H9 (cell line): ENCODE data around the gene INTS1. TPM values are rescaled to one million over a fixed set of nuclear protein-coding genes. Genes with fewer than 3 reads are reported as not detected.
A peak's percentile ranks its signal among the peaks of the same experiment; 100 is the strongest.

Experiments used
- DNase-seq: peaks from one replicate; pipeline ENCODE4 v3.0.0-alpha.2; 2017
- H2AFZ ChIP-seq: one replicate; pipeline ENCODE4 v1.6.1; 2013; ENCODE audit warnings: mild to moderate bottlenecking, low read length, control low read depth, moderate library complexity
- H2AK5ac ChIP-seq: 2 replicates; pipeline ENCODE4 v1.6.1; 2013; ENCODE audit warnings: low read length, control low read depth, mixed read lengths; ENCODE audit not compliant: insufficient read length
- H2BK120ac ChIP-seq: one replicate; pipeline ENCODE4 v1.6.1; 2013; ENCODE audit warnings: low read depth, mild to moderate bottlenecking, low read length, control low read depth, inconsistent platforms; ENCODE audit not compliant: poor library complexity, severe bottlenecking
- H2BK12ac ChIP-seq: 2 replicates; pipeline ENCODE4 v1.6.1; 2013; ENCODE audit warnings: low read length, control low read depth, mixed read lengths, low read depth; ENCODE audit not compliant: insufficient read length
- H2BK15ac ChIP-seq: 2 replicates; pipeline ENCODE4 v1.6.1; 2013; ENCODE audit warnings: low read depth, low read length, control low read depth
- H2BK20ac ChIP-seq: one replicate; pipeline ENCODE4 v1.6.1; 2013; ENCODE audit warnings: low read depth, mild to moderate bottlenecking, low read length, control low read depth, inconsistent platforms; ENCODE audit not compliant: poor library complexity, severe bottlenecking
- H2BK5ac ChIP-seq: 2 replicates; pipeline ENCODE4 v1.6.1; 2013; ENCODE audit warnings: low read length, control low read depth, mixed read lengths; ENCODE audit not compliant: insufficient read length
- H3K14ac ChIP-seq: 2 replicates; pipeline ENCODE4 v1.6.1; 2013; ENCODE audit warnings: low read length, control low read depth; ENCODE audit not compliant: insufficient read depth
- H3K18ac ChIP-seq: 2 replicates; pipeline ENCODE4 v1.6.1; 2013; ENCODE audit warnings: low read depth, mild to moderate bottlenecking, mixed read lengths, low read length, control low read depth; ENCODE audit not compliant: insufficient read length
- H3K23ac ChIP-seq: 2 replicates; pipeline ENCODE4 v1.6.1; 2013; ENCODE audit warnings: low read length, control low read depth, mixed read lengths, low read depth; ENCODE audit not compliant: insufficient read length
- H3K23me2 ChIP-seq: 2 replicates; pipeline ENCODE4 v1.6.1; 2013; ENCODE audit warnings: low read depth, mild to moderate bottlenecking, mixed read lengths, low read length, control low read depth; ENCODE audit not compliant: insufficient read length, poor library complexity, severe bottlenecking
- H3K27ac ChIP-seq: 2 replicates; pipeline ENCODE4 v1.5.1; 2013; ENCODE audit warnings: low read length, control low read depth, mixed read lengths, low read depth; ENCODE audit not compliant: insufficient read length
- H3K27me3 ChIP-seq: 2 replicates; pipeline ENCODE4 v1.6.1; 2013; ENCODE audit warnings: low read length, control low read depth, inconsistent platforms; ENCODE audit not compliant: insufficient read depth
- H3K4ac ChIP-seq: 2 replicates; pipeline ENCODE4 v1.6.1; 2013; ENCODE audit warnings: low read depth, mild to moderate bottlenecking, control low read depth, inconsistent platforms, low read length, moderate library complexity
- H3K4me1 ChIP-seq: 2 replicates; pipeline ENCODE4 v1.6.1; 2013; ENCODE audit warnings: low read length, control low read depth, inconsistent platforms; ENCODE audit not compliant: insufficient read depth
- H3K4me2 ChIP-seq: 2 replicates; pipeline ENCODE4 v1.6.1; 2013; ENCODE audit warnings: low read length, control low read depth, mixed read lengths; ENCODE audit not compliant: insufficient read length, insufficient read depth
- H3K56ac ChIP-seq: 2 replicates; pipeline ENCODE4 v1.6.1; 2013; ENCODE audit warnings: low read depth, mild to moderate bottlenecking, mixed read lengths, low read length, control low read depth; ENCODE audit not compliant: insufficient read length
- H3K79me1 ChIP-seq: 2 replicates; pipeline ENCODE4 v1.6.1; 2013; ENCODE audit warnings: low read depth, mild to moderate bottlenecking, moderate library complexity, low read length, control low read depth, inconsistent platforms; ENCODE audit not compliant: insufficient read depth, poor library complexity, severe bottlenecking
- H3K79me2 ChIP-seq: 2 replicates; pipeline ENCODE4 v1.6.1; 2013; ENCODE audit warnings: low read length, control low read depth, inconsistent platforms; ENCODE audit not compliant: insufficient read depth
- H3K9ac ChIP-seq: 2 replicates; pipeline ENCODE4 v1.6.1; 2013; ENCODE audit warnings: low read length, control low read depth, mixed read lengths; ENCODE audit not compliant: insufficient read length; ENCODE audit errors: extremely low read depth
- H3K9me3 ChIP-seq: one replicate; pipeline ENCODE4 v1.6.1; 2013; ENCODE audit warnings: low read depth, low read length, inconsistent platforms; ENCODE audit not compliant: control insufficient read depth
- H3T11ph ChIP-seq: one replicate; pipeline ENCODE4 v1.6.1; 2013; ENCODE audit warnings: mild to moderate bottlenecking, low read length, control low read depth, inconsistent platforms
- H4K20me1 ChIP-seq: one replicate; pipeline ENCODE4 v1.6.1; 2013; ENCODE audit not compliant: control insufficient read depth, insufficient read length, insufficient read depth
- H4K5ac ChIP-seq: 2 replicates; pipeline ENCODE4 v1.6.1; 2013; ENCODE audit warnings: low read depth, mild to moderate bottlenecking, mixed read lengths, low read length, control low read depth; ENCODE audit not compliant: insufficient read length
- H4K8ac ChIP-seq: replicated peaks from 2 replicates; pipeline ENCODE4 v1.6.1; 2013; ENCODE audit warnings: low read length, control low read depth, mixed read lengths, low read depth; ENCODE audit not compliant: insufficient read length
- H4K91ac ChIP-seq: 2 replicates; pipeline ENCODE4 v1.6.1; 2013; ENCODE audit warnings: low read depth, mild to moderate bottlenecking, moderate library complexity, mixed read lengths, low read length, control low read depth; ENCODE audit not compliant: insufficient read length
- H3K27ac Mint-ChIP-seq, 3 experiments: 2 replicates in 2 of 3; 3 replicates in 1 of 3; pipeline ENCODE4 v1.8.0; 2020 to 2021; ENCODE audit warnings: mixed read lengths in 3 of 3, mild to moderate bottlenecking in 1 of 3, moderate library complexity in 1 of 3
- H3K27me3 Mint-ChIP-seq: 2 replicates; pipeline ENCODE4 v1.8.0; 2021; ENCODE audit warnings: low read depth, mild to moderate bottlenecking, moderate library complexity, mixed read lengths
- H3K36me3 Mint-ChIP-seq, 3 experiments: 2 replicates in 2 of 3; 3 replicates in 1 of 3; pipeline ENCODE4 v1.8.0; 2020 to 2021; ENCODE audit warnings: low read depth in 3 of 3, mixed read lengths in 3 of 3; ENCODE audit not compliant: insufficient read depth in 1 of 3
- H3K4me1 Mint-ChIP-seq, 2 experiments: 2 replicates each; pipeline ENCODE4 v1.8.0; 2020; ENCODE audit warnings: mixed read lengths in 2 of 2
- H3K4me3 Mint-ChIP-seq, 2 experiments: 2 replicates in 1 of 2; 3 replicates in 1 of 2; pipeline ENCODE4 v1.8.0; 2020 to 2021; ENCODE audit warnings: mild to moderate bottlenecking in 2 of 2, mixed read lengths in 2 of 2, moderate library complexity in 1 of 2
- H3K9me3 Mint-ChIP-seq, 2 experiments: 2 replicates in 1 of 2; 3 replicates in 1 of 2; pipeline ENCODE4 v1.8.0; 2020; ENCODE audit warnings: mild to moderate bottlenecking in 2 of 2, mixed read lengths in 2 of 2, moderate library complexity in 1 of 2
- CTCF ChIP-seq: fragments of 200-600 bp; sonication (generic); conservative IDR thresholded peaks from 3 replicates; pipeline ENCODE4 v1.8.0; 2021; ENCODE audit warnings: antibody characterized with exemption, mild to moderate bottlenecking
- WGBS: extraction: QIAGEN DNeasy Blood & Tissue Kit; methylation state at CpG from one replicate; pipeline ENCODE4 v1.1.7; 2013; ENCODE audit warnings: missing lambda C conversion rate, low lambda C conversion rate, mixed read lengths; ENCODE audit not compliant: insufficient read length; ENCODE audit errors: extremely low coverage; 5-methylcytosine and 5-hydroxymethylcytosine counted together
- total RNA-seq: library from RNA; stranded (reverse); gene quantifications from 2 replicates; pipeline ENCODE4 v1.2.1, GENCODE V29; 2021

The INTS1 gene
- total RNA-seq, 1 experiment from 2014 or later: 133 TPM

- WGBS: no CpG with 5 or more reads among the region's 35 CpGs
Observed at GRCh38 chr7:1505731-1506550, 1.8 kb upstream of the INTS1 start.

More at GRCh38 chr7:1505731-1506550, 1.8 kb upstream of the INTS1 start:
- H4K8ac ChIP-seq: no peak overlapping the region
- H3K9me3 Mint-ChIP-seq: no peaks in the 10 kb centered on the region
- no peak overlapping the region for H3K56ac ChIP-seq
- no peak overlapping the region for H2BK120ac ChIP-seq
- no peak overlapping the region for H3T11ph ChIP-seq
- no peak overlapping the region for H2BK5ac ChIP-seq
- no peak overlapping the region for H2AFZ ChIP-seq
- peaks cover 10% of the 10 kb centered on the region for H3K23me2 ChIP-seq
- H3K27ac ChIP-seq: no peak overlapping the region
- no peak overlapping the region for H2BK15ac ChIP-seq
- no peaks in the 10 kb centered on the region for H3K79me1 ChIP-seq
- TF ChIP-seq CTCF: no peak
- H3K9me3 ChIP-seq: no peaks in the 10 kb centered on the region
- no peak overlapping the region for H3K18ac ChIP-seq
- no peaks in the 10 kb centered on the region for H4K20me1 ChIP-seq
- H3K4ac ChIP-seq: no peak overlapping the region
- H3K4me1 ChIP-seq: no peaks in the 10 kb centered on the region
- peaks cover 14% of the 10 kb centered on the region; the same call in 1 of the 2 replicates for H3K79me2 ChIP-seq
- H3K4me3 Mint-ChIP-seq: peak overlapping the region; percentile 33 to 46
- H2BK20ac ChIP-seq: no peak overlapping the region
- no peak overlapping the region for H3K14ac ChIP-seq
- peaks cover 9 to 25% of the 10 kb centered on the region in 2 experiments for H3K4me1 Mint-ChIP-seq
- no peak overlapping the region for H3K9ac ChIP-seq
- H3K27me3 ChIP-seq: no peaks in the 10 kb centered on the region
- no peak overlapping the region for H2AK5ac ChIP-seq
- no peak for DNase-seq
- peak overlapping the region in 1 of 3 experiments; percentile 88; a peak in 3 of 7 replicates for H3K27ac Mint-ChIP-seq
- H3K4me2 ChIP-seq: no peak overlapping the region
- no peak overlapping the region for H4K91ac ChIP-seq
- no peak overlapping the region for H2BK12ac ChIP-seq
- H3K36me3 Mint-ChIP-seq: peaks cover 18 to 21% (median 20%) of the 10 kb centered on the region in 3 experiments; a peak in 6 of 7 replicates
- H3K23ac ChIP-seq: no peak overlapping the region
- no peaks in the 10 kb centered on the region for H3K27me3 Mint-ChIP-seq
- H4K5ac ChIP-seq: no peak overlapping the region
